M059J (cell line): ENCODE results near the gene BST1. TPM values are rescaled to one million over a fixed set of nuclear protein-coding genes. Genes with fewer than 3 reads are reported as not detected.
A peak's percentile ranks its signal among the peaks of the same experiment; 100 is the strongest.

Experiments used
- DNase-seq: peaks from one replicate; pipeline ENCODE4 v3.0.0-alpha.2; 2012; ENCODE audit warnings: low read depth
- total RNA-seq: library from RNA; depleted of rRNA; stranded (reverse); fragments of >200 nt; shearing (Covaris generic); gene quantifications from 2 replicates; pipeline ENCODE4 v1.2.3, GENCODE V29; 2014; rRNA removed

Gene BST1
- total RNA-seq: 3.0 and 8.6 TPM in 2 replicates

GRCh38 chr4:15702941-15703403, at the start of gene BST1:
Gene BST1 (plus strand): TSS chr4:15703065. CDS start chr4:15703145, 80 bp downstream.
- DNase-seq: peak; percentile 47

GRCh38 chr4:15653420-15653819, 49.4 kb upstream of the BST1 start:
- peak; percentile 38 for DNase-seq

- DNase-seq: peak; percentile 71
These were observed 48.8 kb upstream of the BST1 start for GRCh38 chr4:15653864-15654592.

GRCh38 chr4:15654593-15655222, 48.2 kb upstream of the BST1 start:
- DNase-seq: peak; percentile 57

- DNase-seq: peak; percentile 76
These were observed 47.4 kb upstream of the BST1 start, which contains the start of gene FBXL5 for GRCh38 chr4:15655223-15656037. Gene FBXL5 (minus strand): TSS chr4:15655357. CDS start chr4:15655287, 70 bp downstream.

GRCh38 chr4:15656038-15656470, 46.8 kb upstream of the BST1 start:
- DNase-seq: peak; percentile 64

- no peak for DNase-seq
These were observed 45.5 kb upstream of the BST1 start for GRCh38 chr4:15657366-15657765.

- no peak for DNase-seq
These were observed 44.6 kb upstream of the BST1 start for GRCh38 chr4:15658136-15658770.

GRCh38 chr4:15658781-15659180, 44.1 kb upstream of the BST1 start:
- DNase-seq: no peak

GRCh38 chr4:15659768-15660570, 42.9 kb upstream of the BST1 start:
- DNase-seq: no peak

GRCh38 chr4:15665753-15666365, 37.0 kb upstream of the BST1 start:
- peak; percentile 77 for DNase-seq

GRCh38 chr4:15667006-15667405, 35.9 kb upstream of the BST1 start:
- no peak for DNase-seq

- DNase-seq: no peak
These were observed 34.1 kb upstream of the BST1 start for GRCh38 chr4:15668566-15669435.

GRCh38 chr4:15670576-15670975, 32.3 kb upstream of the BST1 start:
- no peak for DNase-seq

- no peak for DNase-seq
These were observed 30.8 kb upstream of the BST1 start for GRCh38 chr4:15672101-15672500.

- no peak for DNase-seq
These were observed 29.5 kb upstream of the BST1 start for GRCh38 chr4:15673337-15673736.

GRCh38 chr4:15674046-15674445, 28.8 kb upstream of the BST1 start:
- DNase-seq: no peak

GRCh38 chr4:15674926-15675325, 27.9 kb upstream of the BST1 start:
- DNase-seq: no peak

- no peak for DNase-seq
These were observed 27.5 kb upstream of the BST1 start for GRCh38 chr4:15675356-15675755.
